NCI-H2029 (cell line): ENCODE results near the gene SORCS2.

Experiments used
- DNase-seq: peaks from one replicate; lab custom pipeline; 2025; lab: John Stamatoyannopoulos, UW

The SORCS2 gene

DNA sequence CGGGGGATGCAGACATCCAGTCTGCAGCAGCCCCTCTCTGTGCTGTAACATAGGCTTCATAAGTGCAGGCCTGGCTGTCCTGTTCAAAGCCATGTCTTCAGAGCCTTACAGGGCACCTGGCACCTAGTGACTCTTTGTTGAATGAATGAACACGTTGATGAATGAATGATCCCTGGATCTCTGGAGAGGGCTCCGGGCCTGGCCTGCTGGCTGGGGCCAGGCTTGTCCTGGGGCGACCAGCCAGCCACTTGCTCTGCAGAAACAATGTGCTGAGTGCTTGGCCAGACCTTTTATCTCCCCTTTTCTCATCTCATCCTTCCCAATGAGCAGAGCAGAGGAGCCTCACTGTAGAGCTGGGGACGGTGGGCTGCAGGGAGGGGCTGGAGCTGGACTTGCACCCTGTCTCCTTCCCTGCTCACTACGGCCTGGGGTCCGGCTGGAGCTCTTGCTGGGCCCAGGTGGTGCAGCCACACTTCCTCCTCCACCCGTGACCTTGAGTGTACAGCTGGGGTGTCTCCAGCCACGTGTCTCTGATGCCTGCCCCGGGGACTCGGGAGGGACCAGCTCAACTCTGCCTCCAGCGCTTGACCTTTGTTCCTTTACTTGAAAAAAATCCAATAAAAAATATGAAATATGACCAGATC lies 164.5 kb downstream of the SORCS2 start:
- no peak for DNase-seq

GRCh38 chr4:7357323-7357722 lies 165.0 kb downstream of the SORCS2 start:
- DNase-seq, result no peak

DNA sequence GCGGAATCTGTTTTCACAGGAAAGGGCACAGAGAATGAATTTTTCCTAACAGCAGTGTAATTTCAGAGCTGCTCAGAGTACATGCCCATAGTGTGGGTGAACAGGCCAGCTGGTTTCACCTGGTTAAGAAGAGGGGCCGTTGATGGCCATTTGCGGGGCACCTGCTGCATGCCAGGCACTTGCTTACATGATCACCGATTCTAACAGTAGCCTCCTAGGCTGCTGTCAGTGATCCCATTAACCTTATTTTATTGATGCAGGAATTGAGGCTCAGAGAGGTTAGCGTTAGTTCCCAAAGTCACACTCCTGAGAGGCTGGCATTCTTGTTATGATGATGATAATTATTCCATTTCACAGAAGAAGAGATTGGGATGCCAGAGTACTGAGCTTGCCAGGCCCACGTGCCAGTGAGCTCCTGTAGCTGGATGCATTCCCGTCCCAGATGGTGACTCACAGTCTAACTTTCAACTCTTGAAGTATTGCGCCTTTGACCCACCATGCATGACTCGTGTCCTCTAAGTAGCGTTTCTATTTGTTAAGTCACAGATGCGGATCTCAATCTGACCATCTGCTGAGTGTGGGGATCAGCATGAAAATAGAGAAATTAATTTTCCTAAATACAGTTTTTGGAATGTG lies 165.9 kb downstream of the SORCS2 start:
- DNase-seq, result peak; percentile 31

DNA sequence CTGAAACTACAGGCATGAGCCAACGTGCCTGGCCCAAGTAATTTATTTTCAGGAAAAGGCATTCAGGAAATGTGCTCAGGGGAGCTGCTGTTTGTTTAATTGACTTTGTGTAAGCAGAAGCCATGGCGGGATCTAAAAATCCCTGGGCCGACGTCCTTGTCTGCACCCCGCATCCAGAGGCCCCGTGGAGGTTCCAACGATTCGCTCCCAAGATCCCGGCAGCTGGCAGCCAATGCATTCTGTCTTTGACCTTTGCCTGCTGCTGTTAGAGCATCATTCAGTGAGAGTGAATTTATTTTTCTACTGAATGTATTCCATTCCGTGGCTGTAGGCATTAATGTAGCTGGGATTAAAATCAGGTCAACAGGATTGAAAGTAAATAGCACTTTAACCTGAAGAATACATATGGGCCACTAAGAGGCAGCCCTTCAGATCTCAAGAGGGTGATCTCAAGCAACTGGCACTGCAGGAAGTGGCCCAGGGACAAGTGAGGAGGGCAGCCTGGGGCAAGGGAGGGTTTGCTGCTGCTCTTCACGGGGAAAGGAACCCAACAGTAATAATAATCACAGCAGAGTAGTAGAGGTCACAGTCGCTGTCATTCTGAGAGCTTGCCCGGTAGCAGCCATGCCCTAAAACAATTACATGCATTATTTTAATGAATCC lies 167.2 kb downstream of the SORCS2 start:
- DNase-seq, result peak; percentile 92

DNA sequence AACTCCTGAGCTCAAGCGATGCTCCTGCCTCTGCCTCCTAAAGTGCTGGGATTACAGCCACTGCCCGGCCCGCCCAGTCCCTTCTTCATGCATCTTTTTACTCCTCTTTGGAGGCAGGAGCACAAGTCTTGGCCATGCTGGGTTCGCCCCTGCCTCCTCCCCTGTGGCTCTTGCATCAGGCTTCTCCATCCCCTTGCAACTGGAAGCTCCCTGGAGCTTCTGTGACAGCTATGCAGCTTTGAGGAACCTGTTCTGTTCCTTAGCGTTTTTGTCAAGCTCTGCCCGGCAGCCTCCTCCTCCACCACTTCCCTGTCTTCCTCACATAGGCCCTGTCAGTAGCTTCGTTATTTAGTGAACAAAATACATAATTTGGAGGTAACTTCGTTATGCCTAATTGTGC lies 168.5 kb downstream of the SORCS2 start:
- DNase-seq, result no peak

DNA sequence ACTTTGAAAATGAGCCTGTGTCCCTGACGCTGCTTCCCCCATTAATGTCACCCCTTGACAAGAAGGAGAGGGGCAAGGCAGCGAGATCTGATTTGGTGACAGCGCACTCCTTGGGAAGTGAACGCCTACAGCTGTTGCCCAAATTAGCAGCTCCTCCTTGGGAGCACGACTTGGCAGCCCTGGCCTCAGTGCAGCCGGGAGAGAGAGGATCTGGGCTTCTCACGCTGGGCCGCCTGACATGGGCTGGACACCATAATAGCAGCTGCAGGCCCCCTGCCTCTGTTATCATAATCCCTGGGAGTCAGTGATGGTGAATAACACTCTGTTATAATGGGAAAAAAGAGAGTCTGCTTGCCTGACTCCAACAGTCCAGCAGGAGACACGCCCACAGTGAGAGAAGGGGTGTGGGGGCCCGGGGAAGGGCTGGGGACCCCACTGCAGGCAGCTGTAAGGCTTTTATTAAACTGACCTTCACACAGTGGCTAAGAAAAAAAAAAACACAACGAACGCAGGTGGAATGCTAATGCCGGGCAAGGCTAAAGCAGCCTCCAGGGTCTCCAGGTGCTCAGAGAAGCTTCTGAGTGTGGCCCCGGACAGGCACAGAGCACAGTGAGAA lies 169.1 kb downstream of the SORCS2 start:
- DNase-seq, result no peak

DNA sequence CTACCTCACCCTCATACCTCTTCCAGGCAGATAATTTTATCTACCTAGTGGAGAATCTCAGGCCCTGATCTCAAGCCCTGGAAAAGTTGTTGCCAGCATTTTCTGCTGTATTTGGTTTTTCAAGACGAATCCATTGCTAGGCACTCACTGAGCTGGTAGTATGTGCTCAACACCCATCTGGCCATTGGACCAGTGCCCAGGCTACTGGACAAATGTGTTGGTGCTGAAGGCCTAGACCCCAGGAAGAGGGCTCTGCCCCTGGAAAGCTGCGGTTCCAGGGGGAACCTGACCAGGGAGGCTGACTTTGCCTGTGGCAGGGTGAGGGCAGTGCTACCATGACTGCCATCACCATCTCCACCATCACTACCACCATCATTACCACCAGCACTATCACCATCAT lies 170.0 kb downstream of the SORCS2 start:
- no peak for DNase-seq

DNA sequence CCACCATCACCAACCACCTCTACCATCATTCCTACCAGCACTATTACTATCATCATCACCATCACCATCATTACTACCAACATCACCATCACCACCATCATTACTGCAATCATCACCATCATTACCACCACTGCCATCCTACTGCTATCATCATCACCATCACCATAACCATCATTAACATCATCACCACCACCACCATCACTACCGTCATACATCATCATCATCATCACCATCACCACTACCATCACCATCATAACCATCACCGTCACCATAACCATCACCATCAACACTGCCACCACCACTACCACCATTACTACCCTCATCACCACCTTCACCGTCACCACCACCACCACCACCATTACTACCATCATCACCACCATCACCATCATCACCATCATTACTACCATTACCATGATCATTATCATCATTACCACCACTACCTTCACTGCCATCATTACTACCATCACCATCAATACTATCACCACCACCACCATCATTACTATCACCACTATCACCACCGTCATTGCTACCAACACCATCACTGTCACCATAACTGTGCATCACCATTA lies 170.6 kb downstream of the SORCS2 start:
- DNase-seq, result no peak

DNA sequence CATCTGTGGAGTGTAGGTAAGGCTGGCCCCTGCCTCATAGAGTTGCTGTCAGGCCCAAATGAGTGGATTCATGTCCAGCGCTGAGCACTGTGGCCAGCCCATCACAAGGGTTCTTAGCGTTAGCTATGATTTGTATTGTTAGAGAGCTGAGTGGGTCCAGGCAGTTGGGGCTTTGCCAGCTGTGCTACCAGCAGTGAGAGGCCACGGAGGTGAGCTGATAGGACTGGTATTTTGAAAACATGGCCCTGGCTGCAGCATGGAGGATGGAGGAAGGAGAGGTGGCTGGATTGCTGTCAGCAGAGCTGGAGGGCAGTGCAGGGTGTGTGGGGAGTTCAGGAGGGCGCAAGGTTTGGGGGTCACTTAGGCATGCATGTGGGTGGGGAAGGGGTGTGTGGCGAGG lies 172.6 kb downstream of the SORCS2 start:
- DNase-seq, result peak; percentile 40

GRCh38 chr4:7365462-7366179 lies 173.3 kb downstream of the SORCS2 start:
- peak; percentile 96 for DNase-seq

DNA sequence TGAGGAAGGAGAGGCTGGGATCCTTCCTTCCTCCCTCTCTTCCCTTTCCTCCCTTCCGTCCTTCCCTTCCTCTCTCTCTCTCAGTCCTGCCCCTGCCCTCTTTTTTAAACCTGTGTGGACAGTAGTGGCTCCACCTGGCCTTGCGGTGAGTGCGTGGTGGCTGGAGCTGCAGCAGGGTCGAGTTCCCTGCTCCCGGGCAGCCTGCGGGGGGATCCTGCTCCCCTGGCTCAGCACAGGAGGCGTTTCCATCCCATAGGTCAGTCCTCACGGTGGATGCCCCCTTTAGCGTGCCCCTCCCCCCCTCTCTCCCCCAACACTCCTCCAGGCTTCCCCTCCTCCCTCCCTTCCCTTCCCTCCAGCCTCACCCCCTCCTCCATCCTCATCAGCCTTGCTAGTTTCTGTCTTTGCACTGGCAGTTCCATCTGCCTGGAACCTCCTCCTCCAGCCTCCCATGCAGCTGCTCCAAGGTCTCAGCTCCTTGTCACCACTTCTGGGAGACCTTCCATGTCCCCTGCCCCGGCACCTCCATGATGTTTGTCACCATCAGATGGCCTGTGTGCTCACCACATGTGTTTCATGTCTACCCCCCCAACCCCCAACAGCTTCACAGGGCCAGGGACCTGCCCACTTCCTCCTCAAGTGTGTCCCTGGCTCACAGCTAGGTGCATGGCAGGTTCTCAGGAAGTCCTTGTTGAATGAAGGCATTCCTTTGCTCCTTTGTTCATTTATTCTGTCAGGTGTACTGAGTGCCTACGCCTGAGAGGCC lies 174.0 kb downstream of the SORCS2 start:
- DNase-seq, result peak; percentile 81

DNA sequence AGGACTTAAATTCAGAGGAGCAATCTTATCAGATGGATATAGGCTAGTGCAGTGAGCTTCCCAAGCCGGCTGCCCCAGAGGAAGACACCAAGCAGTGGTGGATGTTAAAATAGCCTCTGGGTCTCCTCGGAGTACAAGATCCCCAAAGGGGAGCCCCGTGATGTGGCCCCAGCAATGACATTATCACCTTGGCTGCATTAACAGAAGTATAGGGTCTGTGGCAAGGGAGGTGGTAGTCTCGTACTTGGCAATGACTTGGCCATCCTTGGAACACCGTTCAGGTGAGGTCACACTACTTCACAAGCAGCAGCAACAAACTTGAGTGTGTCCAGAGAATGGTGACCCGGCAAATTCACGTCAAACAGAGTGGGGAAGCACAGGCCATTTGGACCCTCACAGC lies 174.6 kb downstream of the SORCS2 start:
- DNase-seq, result no peak

DNA sequence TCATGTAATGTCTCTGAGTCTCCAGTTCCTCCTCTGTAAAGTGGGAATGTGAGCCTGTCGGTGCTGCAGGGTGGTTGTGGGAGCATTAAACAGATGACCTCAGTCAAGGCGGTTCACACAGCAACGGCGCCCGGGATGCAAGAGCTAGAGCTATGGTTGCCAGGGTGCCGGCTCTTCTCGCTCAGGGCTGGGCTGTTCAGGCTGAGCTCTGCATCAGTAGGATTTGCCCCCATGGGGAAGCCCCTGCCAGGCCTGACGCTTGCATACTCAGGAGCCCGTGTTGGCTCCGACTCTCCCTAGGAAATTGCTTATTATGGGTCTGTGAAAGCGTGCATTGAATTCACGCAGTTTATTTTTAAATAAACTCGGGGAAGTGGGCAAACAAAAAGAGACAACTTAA lies 175.1 kb downstream of the SORCS2 start:
- no peak for DNase-seq

DNA sequence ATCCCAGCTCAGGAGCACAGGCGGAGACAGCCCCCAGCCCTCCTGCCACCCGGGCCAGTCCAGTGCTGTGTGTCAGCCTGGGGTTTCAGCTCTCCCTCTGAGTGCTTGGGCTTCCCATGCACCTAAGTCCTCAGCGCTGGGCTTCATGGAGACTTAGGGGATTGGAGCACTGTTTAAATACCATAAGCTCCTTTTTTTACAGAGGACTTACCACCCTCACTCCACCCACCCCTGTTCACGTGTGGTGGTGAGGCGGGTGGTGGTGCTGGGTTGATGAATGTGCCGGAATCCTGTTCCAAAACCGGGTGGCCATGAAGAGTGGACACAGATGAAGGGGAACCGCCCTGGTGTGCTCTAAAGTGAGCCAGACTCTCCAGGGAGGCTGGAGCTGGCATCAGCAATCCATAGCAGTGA lies 175.5 kb downstream of the SORCS2 start:
- no peak for DNase-seq

DNA sequence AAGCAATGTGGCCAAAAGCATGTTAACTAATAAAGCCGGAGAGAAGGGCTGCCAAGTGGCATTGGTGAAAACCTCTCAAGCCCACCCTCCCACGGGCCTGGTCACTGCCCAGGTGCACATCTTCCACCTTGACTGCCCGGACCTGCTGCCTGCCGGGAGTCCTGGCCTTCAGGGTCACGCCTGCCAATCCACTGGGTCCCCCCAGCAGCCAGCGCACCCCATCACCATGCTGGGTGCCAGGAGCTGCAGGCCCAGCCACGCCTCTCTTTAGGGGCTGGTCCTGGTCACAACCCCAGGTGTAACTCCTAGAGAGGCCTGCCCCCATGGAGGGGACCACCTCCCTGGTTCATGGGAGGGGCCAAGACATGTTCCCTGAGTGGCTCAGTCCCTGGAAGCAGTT lies 176.0 kb downstream of the SORCS2 start:
- no peak for DNase-seq

GRCh38 chr4:7369511-7369910 lies 177.2 kb downstream of the SORCS2 start:
- DNase-seq, result no peak

DNA sequence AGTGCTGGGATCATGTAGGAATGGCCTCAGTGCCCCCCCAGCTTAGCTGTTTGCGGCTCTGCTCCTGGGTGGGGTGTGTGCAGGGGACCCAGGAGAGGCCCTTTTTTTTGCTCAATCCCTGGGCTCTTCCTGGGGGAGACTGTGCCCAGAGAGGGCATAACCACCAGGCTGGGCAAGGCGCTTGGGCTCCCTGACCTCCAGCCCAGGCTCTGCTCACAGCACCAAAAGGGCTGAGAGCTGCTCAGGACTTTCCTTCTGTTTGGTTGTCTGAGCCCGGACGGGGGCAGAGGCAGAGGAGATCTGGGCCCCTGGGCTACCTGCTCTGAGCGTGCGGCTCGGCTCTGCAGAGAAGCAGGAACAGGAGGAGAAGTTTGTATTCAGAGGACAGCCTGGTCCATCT lies 177.7 kb downstream of the SORCS2 start:
- no peak for DNase-seq

- no peak for DNase-seq
These were observed 179.0 kb downstream of the SORCS2 start for GRCh38 chr4:7371210-7371941.

GRCh38 chr4:7372673-7373072 lies 180.3 kb downstream of the SORCS2 start:
- DNase-seq, result no peak

DNA sequence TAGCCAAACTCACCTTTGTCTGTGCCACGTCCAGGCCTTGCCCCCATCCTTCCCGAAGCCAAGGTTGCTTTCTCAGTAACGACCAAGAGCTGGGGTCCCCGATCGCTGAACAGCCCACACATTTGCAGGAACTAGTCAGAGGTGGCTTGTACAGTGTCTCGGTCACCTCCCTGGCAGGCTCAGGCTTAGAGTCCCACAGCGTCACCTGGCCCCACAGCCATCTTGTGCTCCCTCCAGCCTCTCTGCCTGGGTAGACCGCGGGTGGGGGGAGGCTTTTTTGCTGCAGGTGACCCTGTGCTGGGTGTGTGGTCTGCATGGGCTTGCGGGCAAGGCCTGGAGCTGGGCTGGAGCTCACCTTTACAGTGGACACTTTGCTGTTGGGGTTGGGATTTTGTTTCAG lies 182.2 kb downstream of the SORCS2 start:
- no peak for DNase-seq

GRCh38 chr4:7375427-7375826 lies 183.1 kb downstream of the SORCS2 start:
- DNase-seq, result peak; percentile 77
